ENCODE data around the gene CEACAM6. TPM values are rescaled to one million over a fixed set of nuclear protein-coding genes. Genes with fewer than 3 reads are reported as not detected.

CEACAM6 gene
- polyA plus RNA-seq, 1 of the 3 experiments (the other 2 are of a cell fraction), result not detected

- DNase-seq, result no peak
- H3K4me1 ChIP-seq (ENCODE audit: control insufficient read depth in 1 of 2, insufficient read depth in 2 of 2, low read depth in 1 of 2, low read length in 1 of 2), result no peaks in the 10 kb centered on the region
- no peak overlapping the region for H3K9ac ChIP-seq
- no peak overlapping the region for H2AFZ ChIP-seq (ENCODE audit: low read depth)
- H3F3A ChIP-seq (replicated peaks; ENCODE audit: insufficient read depth), result no peaks in the 10 kb centered on the region
- no peaks in the 10 kb centered on the region for H3K9me2 ChIP-seq
- no peak overlapping the region for H3K27ac ChIP-seq (ENCODE audit: low read depth in 2 of 2, low read length in 1 of 2)
- H4K20me1 ChIP-seq (ENCODE audit: insufficient read depth), result no peaks in the 10 kb centered on the region
- ChIA-PET POLR2A (no interaction called here), CTCF (interaction anchor here (1.2 kb wide), 2 partner anchors 12 to 18 kb away, joined by 5 read pairs; no protein-coding TSS in a partner anchor)
- TF ChIP-seq RXRA (IDR thresholded peaks at IDR 0.05; ENCODE audit: borderline replicate concordance, low read depth), result no peak
- no peak for TF ChIP-seq NFIC (IDR thresholded peaks at IDR 0.05; ENCODE audit: borderline replicate concordance)
- TF ChIP-seq EZH2phosphoT487 (IDR thresholded peaks at IDR 0.05; ENCODE audit: borderline replicate concordance, low read depth), result no peak
- no peak for TF ChIP-seq ZBTB33 (IDR thresholded peaks at IDR 0.05; ENCODE audit: borderline replicate concordance, low read depth)
- no peak for TF ChIP-seq GABPA (IDR thresholded peaks at IDR 0.05; ENCODE audit: low read depth)
- no peak for TF ChIP-seq PBX3 (IDR thresholded peaks at IDR 0.05)
- no peak for TF ChIP-seq SMC3 (IDR thresholded peaks at IDR 0.05; ENCODE audit: low read depth, low read length)
- no peak for TF ChIP-seq FOXM1 (IDR thresholded peaks at IDR 0.05; ENCODE audit: low read depth)
- TF ChIP-seq, protein P1, sequence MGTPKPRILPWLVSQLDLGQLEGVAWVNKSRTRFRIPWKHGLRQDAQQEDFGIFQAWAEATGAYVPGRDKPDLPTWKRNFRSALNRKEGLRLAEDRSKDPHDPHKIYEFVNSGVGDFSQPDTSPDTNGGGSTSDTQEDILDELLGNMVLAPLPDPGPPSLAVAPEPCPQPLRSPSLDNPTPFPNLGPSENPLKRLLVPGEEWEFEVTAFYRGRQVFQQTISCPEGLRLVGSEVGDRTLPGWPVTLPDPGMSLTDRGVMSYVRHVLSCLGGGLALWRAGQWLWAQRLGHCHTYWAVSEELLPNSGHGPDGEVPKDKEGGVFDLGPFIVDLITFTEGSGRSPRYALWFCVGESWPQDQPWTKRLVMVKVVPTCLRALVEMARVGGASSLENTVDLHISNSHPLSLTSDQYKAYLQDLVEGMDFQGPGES (IDR thresholded peaks at IDR 0.05; ENCODE audit: low read depth, low read length), result no peak
- no peak for TF ChIP-seq MEF2A (IDR thresholded peaks at IDR 0.05; ENCODE audit: borderline replicate concordance, low read depth)
- H3K36me3 ChIP-seq (replicated peaks in 1 of 2; ENCODE audit: control insufficient read depth in 1 of 2, insufficient read depth in 2 of 2, low read length in 1 of 2), result no peaks in the 10 kb centered on the region
- H3K4me3 ChIP-seq (ENCODE audit: low read depth in 2 of 2, low read length in 1 of 2), result no peak overlapping the region
- no peaks in the 10 kb centered on the region for H3K9me3 ChIP-seq
- WGBS (ENCODE audit: low lambda C conversion rate), result 26% methylated on average over 2 of the region's 2 CpGs
- no peak overlapping the region for H3K4me2 ChIP-seq
- peaks cover 45% of the 10 kb centered on the region for H3K27me3 ChIP-seq (ENCODE audit: insufficient read depth)
- no peaks in the 10 kb centered on the region for H3K79me2 ChIP-seq (ENCODE audit: insufficient read depth)
Observed at GRCh38 chr19:41771410-41771809, 16.1 kb downstream of the CEACAM6 start.

DNA sequence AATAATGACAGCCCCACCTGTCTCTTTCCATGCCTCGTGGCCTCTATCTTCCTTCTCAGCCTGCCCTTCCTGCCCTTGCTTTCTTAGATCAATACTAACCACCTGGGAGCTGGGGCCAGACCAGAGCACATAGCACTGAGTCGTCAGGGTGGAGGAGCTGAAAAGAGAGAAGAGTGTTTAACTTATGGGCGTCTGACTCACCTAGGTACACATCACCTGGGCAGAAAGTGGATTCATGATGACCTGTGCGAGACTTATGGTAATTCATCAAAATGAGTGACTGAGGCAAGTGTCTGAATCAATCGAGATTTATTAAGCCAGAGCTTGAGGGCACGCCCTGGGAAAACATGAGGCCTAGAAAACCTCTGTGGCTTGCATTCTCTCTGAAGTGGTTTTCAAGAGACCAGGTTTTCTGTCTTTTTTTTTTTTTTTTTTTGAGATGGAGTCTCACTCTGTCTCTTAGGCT lies 19.2 kb downstream of the CEACAM6 start:
- H3K27me3 ChIP-seq (ENCODE audit: insufficient read depth), result peaks cover 43% of the 10 kb centered on the region
- H3K9me3 ChIP-seq, result no peaks in the 10 kb centered on the region
- no peak for DNase-seq
- ChIA-PET CTCF (interaction anchor here (0.8 to 1.5 kb wide), 4 partner anchors 10 to 21 kb away, joined by 3 to 6 read pairs (median 3); partner anchors contain the start of gene CEACAM3), POLR2A (no interaction called here)
- WGBS (ENCODE audit: low lambda C conversion rate), result 3% methylated on average over 6 of the region's 6 CpGs
- H3K4me2 ChIP-seq, result no peak overlapping the region
- no peaks in the 10 kb centered on the region for H3K36me3 ChIP-seq (replicated peaks in 1 of 2; ENCODE audit: control insufficient read depth in 1 of 2, insufficient read depth in 2 of 2, low read length in 1 of 2)
- no peaks in the 10 kb centered on the region for H3F3A ChIP-seq (replicated peaks; ENCODE audit: insufficient read depth)
- no peak overlapping the region for H2AFZ ChIP-seq (ENCODE audit: low read depth)
- no peak overlapping the region for H3K4me3 ChIP-seq (ENCODE audit: low read depth in 2 of 2, low read length in 1 of 2)
- H4K20me1 ChIP-seq (ENCODE audit: insufficient read depth), result no peaks in the 10 kb centered on the region
- H3K4me1 ChIP-seq (ENCODE audit: control insufficient read depth in 1 of 2, insufficient read depth in 2 of 2, low read depth in 1 of 2, low read length in 1 of 2), result no peaks in the 10 kb centered on the region
- no peak overlapping the region for H3K9ac ChIP-seq
- no peaks in the 10 kb centered on the region for H3K9me2 ChIP-seq
- no peaks in the 10 kb centered on the region for H3K79me2 ChIP-seq (ENCODE audit: insufficient read depth)
- H3K27ac ChIP-seq (ENCODE audit: low read depth in 2 of 2, low read length in 1 of 2), result no peak overlapping the region
- no peak for TF ChIP-seq RXRA (IDR thresholded peaks at IDR 0.05; ENCODE audit: borderline replicate concordance, low read depth)
- no peak for TF ChIP-seq ZBTB33 (IDR thresholded peaks at IDR 0.05; ENCODE audit: borderline replicate concordance, low read depth)
- no peak for TF ChIP-seq CHD2 (IDR thresholded peaks at IDR 0.05; ENCODE audit: low read length, partially characterized antibody)
- TF ChIP-seq EZH2phosphoT487 (IDR thresholded peaks at IDR 0.05; ENCODE audit: borderline replicate concordance, low read depth), result no peak
- TF ChIP-seq TEAD4 (IDR thresholded peaks at IDR 0.05; ENCODE audit: borderline replicate concordance, insufficient read depth), result no peak
- TF ChIP-seq, protein P1 (IDR thresholded peaks at IDR 0.05; ENCODE audit: low read depth, low read length), result no peak
- no peak for TF ChIP-seq RAD21 (IDR thresholded peaks at IDR 0.05; ENCODE audit: low read length)
- TF ChIP-seq YY1 (IDR thresholded peaks at IDR 0.05; ENCODE audit: low read depth), result no peak
- no peak for TF ChIP-seq TAF1 (IDR thresholded peaks at IDR 0.05; ENCODE audit: borderline replicate concordance, low read depth, low read length)
- TF ChIP-seq JUND (IDR thresholded peaks at IDR 0.05), result no peak
- no peak for TF ChIP-seq RFX5 (IDR thresholded peaks at IDR 0.05; ENCODE audit: low read length)
- no peak for TF ChIP-seq POLR2AphosphoS5 (IDR thresholded peaks at IDR 0.05; ENCODE audit: low read depth, low read length)
- TF ChIP-seq MXI1 (IDR thresholded peaks at IDR 0.05; ENCODE audit: low read depth, low read length), result no peak

All from SK-N-SH (cell line).